Heart left ventricle (tissue), 16 donors: ENCODE results near the gene OMP. TPM values are rescaled to one million over a fixed set of nuclear protein-coding genes. Genes with fewer than 3 reads are reported as not detected.
A peak's percentile ranks its signal among the peaks of the same experiment; 100 is the strongest.

ENCODE experiments used
- ATAC-seq, 4 donors: fragments of 200-7000 bp; cut with Tn5 transposase; one replicate each; pipeline ENCODE4 v1.9.1; 2020 to 2022; ENCODE audit warnings: moderate library complexity in 4 of 4, mild to moderate bottlenecking in 3 of 4, moderate number of reproducible peaks in 1 of 4
- DNase-seq, 5 donors: peaks; one replicate each; pipeline ENCODE4 v3.0.0-alpha.2; 2020
- H3K27ac ChIP-seq, 12 donors: fragments of 200-600 bp; sonication (generic) in 4 of 12; one replicate each; pipeline versions ENCODE4 v1.5.0 to v1.8.0; 2016 to 2022; ENCODE audit warnings: mild to moderate bottlenecking in 2 of 12
- H3K27me3 ChIP-seq, 9 donors: fragments of 200-600 bp; sonication (generic) in 2 of 9; one replicate each; pipeline versions ENCODE4 v1.5.1 to v1.8.0; 2016 to 2022; ENCODE audit warnings: mild to moderate bottlenecking in 3 of 9
- H3K36me3 ChIP-seq, 9 donors: fragments of 200-600 bp; sonication (generic) in 2 of 9; one replicate each; pipeline versions ENCODE4 v1.5.0 to v1.8.0; 2018 to 2022; ENCODE audit warnings: mild to moderate bottlenecking in 2 of 9
- H3K4me1 ChIP-seq, 12 donors: fragments of 200-600 bp; sonication (generic) in 4 of 12; one replicate each; pipeline versions ENCODE4 v1.5.0 to v1.8.0; 2016 to 2022; ENCODE audit warnings: mild to moderate bottlenecking in 3 of 12
- H3K4me3 ChIP-seq, 12 donors: fragments of 200-600 bp; sonication (generic) in 4 of 12; one replicate each; pipeline versions ENCODE4 v1.5.0 to v1.8.0; 2017 to 2022; ENCODE audit warnings: mild to moderate bottlenecking in 9 of 12, moderate library complexity in 4 of 12
- H3K9me3 ChIP-seq, 12 donors: fragments of 200-600 bp; sonication (generic) in 4 of 12; one replicate each; pipeline versions ENCODE4 v1.5.0 to v1.8.0; 2016 to 2022; ENCODE audit warnings: mild to moderate bottlenecking in 1 of 12
- CTCF ChIP-seq, 12 donors: fragments of 200-600 bp; sonication (generic) in 4 of 12; IDR thresholded peaks; one replicate each; pipeline versions ENCODE4 v1.5.0 to v1.8.0; 2018 to 2022; ENCODE audit warnings: antibody characterized with exemption in 12 of 12, mild to moderate bottlenecking in 5 of 12
- POLR2A ChIP-seq, 2 donors: fragments of 450-650 bp; IDR thresholded peaks; one replicate each; pipeline ENCODE4 v1.6.1; 2017; ENCODE audit warnings: antibody characterized with exemption in 2 of 2, mild to moderate bottlenecking in 2 of 2, moderate library complexity in 2 of 2
- WGBS, 4 donors: extraction: QIAGEN DNeasy Blood & Tissue Kit in 2 of 4; methylation state at CpG; one replicate each; pipeline versions ENCODE4 v1.1.5 to v1.1.7; 2013 to 2018; 5-methylcytosine and 5-hydroxymethylcytosine counted together
- intact Hi-C, 10 donors: fragments of 100-400 bp; cut with DNase I; formaldehyde crosslinking; loops; one replicate each; pipeline versions ENCODE4 v1.11.1 to v1.14.2; 2022
- polyA plus RNA-seq, 2 donors: library from polyadenylated mRNA; stranded (reverse); fragments of 200-250 nt; gene quantifications; one replicate each; pipeline ENCODE4 v1.2.3, GENCODE V29; 2013
- total RNA-seq, 9 donors: library from RNA; depleted of rRNA in 2 of 9; stranded (reverse); fragments of >200 nt in 2 of 9; fragmentation: NEBNext Ultra II Directional in 3 of 9; extraction: Animal tissue kit (Norgen Biotek cat#: 25700) in 3 of 9; gene quantifications; one replicate each; pipeline versions ENCODE4 v1.1.0 to v1.2.4, GENCODE V29; 2016 to 2023
- donor health status: ischemic (EF 13 %, LVEDD 7.1; RV severe dilation, severe dysfunction).
- donor health status: healthy with polysubstance abuse.
- donor health status: DM: no; HTN: yes; CAD: no.
- donor health status: DM: no; HTN: no; CAD: no.
- donor health status: ischemic (EF 25% LVEDD 6.9; RV normal size, moderate dysfunction).
- donor health status: ischemic (EF 25% LVEDD 5.7; RV mildly dilated, moderate dysfunction).
- donor health status: healthy.
- donor health status: DM: yes; HTN: yes; CAD: no.
- donor health status: ischemic (EF 35%, LVEDD 5.7; RV mildly dilated, moderate dysfunction).
- donor health status: nonischemic (EF 11% LVEDD 7.7; RV severe dilation, severe dysfunction).
- donor health status: DM: yes; HTN: yes; CAD: no.
- donor health status: PGD.
- donor health status: ischemic (EF 29% LVEDD 5.4; RV normal size, mild dysfunction).
- donor health status: nonischemic (EF 23%, LVEDD 6.1; RV moderate dilation, normal function).

Gene OMP
- total and polyA plus RNA-seq, 11 donors: not detected

GRCh38 chr11:77081381-77081851 is 21.2 kb upstream of the OMP start:
- DNase-seq: peak in 2 of 5 donors; percentile 23 to 51
- Histone ChIP-seq H3K27me3 (no peaks in the 10 kb centered on the region), H3K4me1 (peaks cover 0 to 26% (median 14%) of the 10 kb centered on the region in 12 donors), H3K27ac (no peak overlapping the region), H3K9me3 (peaks cover 0 to 8% (median 0%) of the 10 kb centered on the region in 12 donors), H3K4me3 (no peak overlapping the region), H3K36me3 (no peaks in the 10 kb centered on the region)
- ATAC-seq: no peak
- intact Hi-C loops: loop anchor here in 1 of 10 donors (10.0 kb wide), 1 partner anchor 287 kb away; no protein-coding TSS in a partner anchor
- no peak for TF ChIP-seq POLR2A (IDR thresholded peaks at IDR 0.05)
- no peak for TF ChIP-seq CTCF (IDR thresholded peaks at IDR 0.05)
- 83 to 94% (median 93%) methylated on average over 1 to 9 of the region's 9 CpGs for WGBS, 4 donors

DNA sequence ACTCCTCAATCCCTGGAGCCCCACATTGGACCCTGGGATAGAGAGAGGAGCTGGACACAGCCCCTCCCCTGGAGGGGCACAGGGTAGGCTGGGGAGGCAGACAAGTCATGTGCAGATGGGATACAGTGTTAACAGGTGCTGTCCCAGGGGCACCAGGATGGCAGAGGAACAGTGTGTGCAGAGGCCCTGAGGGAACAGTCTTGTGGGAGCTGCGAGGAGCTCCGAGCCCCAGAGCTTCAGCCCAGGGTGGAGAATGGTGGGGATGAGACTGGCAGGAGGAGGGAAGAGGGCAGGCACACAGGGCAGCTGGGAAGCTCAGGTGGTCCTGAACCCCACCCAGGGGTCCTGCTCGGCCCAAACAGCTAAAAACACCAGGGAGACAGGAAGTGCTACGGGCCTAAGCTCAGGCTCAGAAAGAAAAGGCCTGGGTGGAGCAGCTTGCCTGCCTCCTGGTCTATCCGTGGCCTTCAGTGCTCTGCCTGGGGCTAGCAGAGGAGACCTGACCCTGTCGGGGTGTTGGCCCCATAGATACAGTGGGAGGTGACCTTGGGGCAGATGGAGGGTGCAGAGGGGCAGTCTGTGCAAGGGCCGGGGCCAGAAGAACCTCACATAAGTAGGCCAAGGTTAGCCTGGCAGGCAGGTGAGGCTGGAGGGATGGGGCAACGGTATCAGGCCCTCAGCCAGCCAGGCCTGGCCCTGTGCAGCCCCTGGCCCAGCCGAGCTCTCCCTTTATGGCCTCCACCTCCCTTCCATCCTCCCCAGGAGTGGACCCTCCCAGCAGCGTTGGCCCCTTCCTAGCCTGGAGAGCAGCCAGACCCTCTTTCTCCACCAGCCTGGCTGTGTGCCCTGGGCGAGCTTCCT is 20.4 kb upstream of the OMP start:
- ATAC-seq (peak in 1 of 4 donors; percentile 6), DNase-seq (peak in 3 of 5 donors; percentile 4 to 52 (median 14))
- Histone ChIP-seq H3K27ac (peak overlapping the region; percentile 8 to 82 (median 56)), H3K36me3 (no peaks in the 10 kb centered on the region), H3K27me3 (no peaks in the 10 kb centered on the region), H3K4me1 (peaks cover 0 to 27% (median 14%) of the 10 kb centered on the region in 12 donors), H3K4me3 (peak overlapping the region in 2 of 12 donors; percentile 16 to 23), H3K9me3 (peaks cover 0 to 8% (median 0%) of the 10 kb centered on the region in 12 donors)
- intact Hi-C loops: loop anchor here in 1 of 10 donors (10.0 kb wide), 1 partner anchor 287 kb away; no protein-coding TSS in a partner anchor
- TF ChIP-seq POLR2A (IDR thresholded peaks at IDR 0.05) (no peak), CTCF (IDR thresholded peaks at IDR 0.05) (no peak)
- WGBS, 4 donors: 61 to 68% (median 66%) methylated on average over 10 to 11 of the region's 11 CpGs

DNA sequence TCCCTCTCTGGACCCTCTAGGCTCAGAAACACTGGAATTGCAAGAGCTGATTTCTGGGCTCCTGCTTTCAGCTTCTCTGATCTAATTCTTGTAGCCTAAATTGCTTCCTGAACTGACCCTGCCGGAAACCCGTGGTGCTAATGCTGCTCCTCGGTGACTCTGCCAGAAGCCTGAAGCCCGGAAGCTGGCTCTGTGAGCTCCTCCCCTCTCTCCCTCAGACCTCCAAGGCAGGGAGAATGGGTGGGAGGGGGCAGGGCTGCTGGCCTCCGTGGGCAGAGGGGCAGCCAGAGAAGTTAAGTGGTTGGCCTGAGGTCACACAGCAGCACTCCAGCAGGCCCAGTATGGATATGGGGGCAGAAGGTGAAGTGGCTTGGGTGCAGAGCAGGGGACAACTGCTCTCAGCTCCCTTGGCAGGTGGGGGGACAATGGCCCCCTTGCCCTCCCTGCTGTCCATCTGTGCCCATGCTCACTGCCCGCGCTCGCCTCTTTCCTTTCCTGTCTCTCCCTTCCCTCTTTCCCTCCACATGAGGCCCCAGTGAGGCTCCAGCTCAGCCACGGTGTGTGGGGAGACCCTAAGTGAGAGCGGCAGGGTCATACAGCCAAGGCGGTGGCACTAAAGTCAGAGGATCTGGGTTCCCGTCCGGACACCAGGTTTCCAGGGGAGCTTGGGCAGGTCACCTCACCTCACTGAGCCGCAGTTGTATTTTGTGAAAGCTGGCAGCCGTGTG is 19.6 kb upstream of the OMP start:
- Histone ChIP-seq H3K4me3 (peak overlapping the region in 3 of 12 donors; percentile 6 to 23 (median 16)), H3K27me3 (no peaks in the 10 kb centered on the region), H3K36me3 (no peaks in the 10 kb centered on the region), H3K9me3 (peaks cover 0 to 7% (median 0%) of the 10 kb centered on the region in 12 donors), H3K4me1 (peaks cover 0 to 27% (median 14%) of the 10 kb centered on the region in 12 donors), H3K27ac (peak overlapping the region; percentile 8 to 82 (median 56))
- peak; percentile 65 to 76 (median 70) for DNase-seq
- peak; percentile 71 to 90 (median 82) for ATAC-seq
- 60 to 76% (median 72%) methylated on average over 15 of the region's 15 CpGs for WGBS, 4 donors
- intact Hi-C loops: loop anchor here in 1 of 10 donors (10.0 kb wide), 1 partner anchor 288 kb away; no protein-coding TSS in a partner anchor
- TF ChIP-seq POLR2A (IDR thresholded peaks at IDR 0.05): no peak
- TF ChIP-seq CTCF (IDR thresholded peaks at IDR 0.05): no peak
